CD4-positive, alpha-beta T cell treated with Interleukin-21 for 1 hour (primary cell): ENCODE results near the gene LONRF2.
"Not testable (repeated sequence)": the region's sequence is repeated elsewhere in the genome, so short reads cannot be mapped to it uniquely, and the experiment has no call there.

Experiments used
- DNase-seq: peaks from one replicate; pipeline ENCODE4 v3.0.0-alpha.2; 2020

The LONRF2 gene

GRCh38 chr2:100250645-100251044 is 71.7 kb downstream of the LONRF2 start:
- no peak for DNase-seq

GRCh38 chr2:100248971-100249370 is 73.3 kb downstream of the LONRF2 start:
- DNase-seq, result no peak

- not testable (repeated sequence) for DNase-seq
Measured at GRCh38 chr2:100248556-100248955, 73.7 kb downstream of the LONRF2 start.

- no peak for DNase-seq
Measured at GRCh38 chr2:100248044-100248330, 74.3 kb downstream of the LONRF2 start.

- DNase-seq, result no peak
Measured at GRCh38 chr2:100247256-100248043, 74.9 kb downstream of the LONRF2 start.

GRCh38 chr2:100246163-100247145 is 75.8 kb downstream of the LONRF2 start:
- DNase-seq, result peak; percentile 15

GRCh38 chr2:100245681-100246080 is 76.6 kb downstream of the LONRF2 start:
- DNase-seq, result no peak

- no peak for DNase-seq
Measured at GRCh38 chr2:100244881-100245605, 77.3 kb downstream of the LONRF2 start.

- no peak for DNase-seq
Measured at GRCh38 chr2:100243631-100244030, 78.7 kb downstream of the LONRF2 start.

- peak; percentile 34 for DNase-seq
Measured at GRCh38 chr2:100242891-100243619, 79.2 kb downstream of the LONRF2 start.

GRCh38 chr2:100242476-100242875 is 79.8 kb downstream of the LONRF2 start:
- no peak for DNase-seq

GRCh38 chr2:100241236-100241635 is 81.1 kb downstream of the LONRF2 start:
- DNase-seq, result no peak

- no peak for DNase-seq
Measured at GRCh38 chr2:100240386-100240785, 81.9 kb downstream of the LONRF2 start.

GRCh38 chr2:100239486-100240210 is 82.7 kb downstream of the LONRF2 start:
- DNase-seq, result no peak

GRCh38 chr2:100238471-100238870 is 83.8 kb downstream of the LONRF2 start:
- DNase-seq, result no peak

GRCh38 chr2:100237770-100238169 is 84.5 kb downstream of the LONRF2 start:
- no peak for DNase-seq

GRCh38 chr2:100237163-100237562 is 85.1 kb downstream of the LONRF2 start:
- DNase-seq, result no peak

- no peak for DNase-seq
Measured at GRCh38 chr2:100236166-100236565, 86.1 kb downstream of the LONRF2 start.

- no peak for DNase-seq
Measured at GRCh38 chr2:100235581-100235980, 86.7 kb downstream of the LONRF2 start.

- DNase-seq, result peak; percentile 24
Measured at GRCh38 chr2:100235098-100235497, 87.2 kb downstream of the LONRF2 start.

GRCh38 chr2:100234141-100234540 is 88.2 kb downstream of the LONRF2 start:
- DNase-seq, result no peak

- DNase-seq, result no peak
Measured at GRCh38 chr2:100233061-100233460, 89.2 kb downstream of the LONRF2 start.
